OCI-M1 (cell line): Measurements from ENCODE around the gene MSH6.

Experiments
- DNase-seq: peaks from one replicate; lab custom pipeline; 2025; lab: John Stamatoyannopoulos, UW

The MSH6 gene

GRCh38 chr2:47783486-47784351 lies 774 bp downstream of the MSH6 start:
- peak; percentile 84 for DNase-seq

- DNase-seq = no peak
Measured at GRCh38 chr2:47784352-47784851, 1.5 kb downstream of the MSH6 start.

- peak; percentile 75 for DNase-seq
Measured at GRCh38 chr2:47785986-47786385, 3.0 kb downstream of the MSH6 start.

GRCh38 chr2:47796090-47796697 lies 13.2 kb downstream of the MSH6 start:
- DNase-seq = no peak

- DNase-seq = no peak
Measured at GRCh38 chr2:47798631-47799030, 15.7 kb downstream of the MSH6 start.

GRCh38 chr2:47799031-47799609 lies 16.2 kb downstream of the MSH6 start:
- no peak for DNase-seq

- DNase-seq = no peak
Measured at GRCh38 chr2:47801118-47801517, 18.2 kb downstream of the MSH6 start.

- DNase-seq = no peak
Measured at GRCh38 chr2:47803363-47803762, 20.4 kb downstream of the MSH6 start.

GRCh38 chr2:47803770-47804169 lies 20.8 kb downstream of the MSH6 start:
- no peak for DNase-seq

GRCh38 chr2:47805850-47806249 lies 22.9 kb downstream of the MSH6 start:
- DNase-seq = no peak

GRCh38 chr2:47808614-47809013 lies 25.7 kb downstream of the MSH6 start:
- DNase-seq = no peak

GRCh38 chr2:47809903-47810302 lies 27.0 kb downstream of the MSH6 start:
- DNase-seq = no peak

GRCh38 chr2:47810850-47811249 lies 27.9 kb downstream of the MSH6 start:
- no peak for DNase-seq

GRCh38 chr2:47811668-47812067 lies 28.7 kb downstream of the MSH6 start:
- no peak for DNase-seq

GRCh38 chr2:47815764-47816163 lies 32.8 kb downstream of the MSH6 start:
- no peak for DNase-seq

GRCh38 chr2:47818777-47819176 lies 35.8 kb downstream of the MSH6 start:
- no peak for DNase-seq

GRCh38 chr2:47819834-47820233 lies 36.9 kb downstream of the MSH6 start:
- DNase-seq = no peak

- no peak for DNase-seq
Measured at GRCh38 chr2:47822518-47822917, 39.6 kb downstream of the MSH6 start.

GRCh38 chr2:47833516-47833968 lies 50.6 kb downstream of the MSH6 start:
- DNase-seq = no peak

GRCh38 chr2:47838249-47838648 lies 55.3 kb downstream of the MSH6 start:
- DNase-seq = no peak

- DNase-seq = no peak
Measured at GRCh38 chr2:47838686-47839085, 55.7 kb downstream of the MSH6 start.

GRCh38 chr2:47842846-47843245 lies 59.9 kb downstream of the MSH6 start:
- DNase-seq = no peak

GRCh38 chr2:47843407-47843806 lies 60.5 kb downstream of the MSH6 start:
- no peak for DNase-seq
